ENCODE results near the gene ABCA7. TPM values are rescaled to one million over a fixed set of nuclear protein-coding genes. Genes with fewer than 3 reads are reported as not detected.
A peak's percentile ranks its signal among the peaks of the same experiment; 100 is the strongest.

The ABCA7 gene
- total and polyA plus RNA-seq, 2 of the 13 experiments (the other 11 are each of a cell fraction or from before 2014, with no cell fraction given) = 4.4 to 32.4 TPM

- TF ChIP-seq, protein P1, sequence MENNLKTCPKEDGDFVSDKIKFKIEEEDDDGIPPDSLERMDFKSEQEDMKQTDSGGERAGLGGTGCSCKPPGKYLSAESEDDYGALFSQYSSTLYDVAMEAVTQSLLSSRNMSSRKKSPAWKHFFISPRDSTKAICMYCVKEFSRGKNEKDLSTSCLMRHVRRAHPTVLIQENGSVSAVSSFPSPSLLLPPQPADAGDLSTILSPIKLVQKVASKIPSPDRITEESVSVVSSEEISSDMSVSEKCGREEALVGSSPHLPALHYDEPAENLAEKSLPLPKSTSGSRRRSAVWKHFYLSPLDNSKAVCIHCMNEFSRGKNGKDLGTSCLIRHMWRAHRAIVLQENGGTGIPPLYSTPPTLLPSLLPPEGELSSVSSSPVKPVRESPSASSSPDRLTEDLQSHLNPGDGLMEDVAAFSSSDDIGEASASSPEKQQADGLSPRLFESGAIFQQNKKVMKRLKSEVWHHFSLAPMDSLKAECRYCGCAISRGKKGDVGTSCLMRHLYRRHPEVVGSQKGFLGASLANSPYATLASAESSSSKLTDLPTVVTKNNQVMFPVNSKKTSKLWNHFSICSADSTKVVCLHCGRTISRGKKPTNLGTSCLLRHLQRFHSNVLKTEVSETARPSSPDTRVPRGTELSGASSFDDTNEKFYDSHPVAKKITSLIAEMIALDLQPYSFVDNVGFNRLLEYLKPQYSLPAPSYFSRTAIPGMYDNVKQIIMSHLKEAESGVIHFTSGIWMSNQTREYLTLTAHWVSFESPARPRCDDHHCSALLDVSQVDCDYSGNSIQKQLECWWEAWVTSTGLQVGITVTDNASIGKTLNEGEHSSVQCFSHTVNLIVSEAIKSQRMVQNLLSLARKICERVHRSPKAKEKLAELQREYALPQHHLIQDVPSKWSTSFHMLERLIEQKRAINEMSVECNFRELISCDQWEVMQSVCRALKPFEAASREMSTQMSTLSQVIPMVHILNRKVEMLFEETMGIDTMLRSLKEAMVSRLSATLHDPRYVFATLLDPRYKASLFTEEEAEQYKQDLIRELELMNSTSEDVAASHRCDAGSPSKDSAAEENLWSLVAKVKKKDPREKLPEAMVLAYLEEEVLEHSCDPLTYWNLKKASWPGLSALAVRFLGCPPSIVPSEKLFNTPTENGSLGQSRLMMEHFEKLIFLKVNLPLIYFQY (CRISPR knock-in tag; IDR thresholded peaks at IDR 0.05; ENCODE audit: borderline replicate concordance) = peak; percentile 42; the same call in 1 of the 2 replicates
- no peak for TF ChIP-seq HNF4G (IDR thresholded peaks at IDR 0.05; ENCODE audit: borderline replicate concordance, low read depth, low read length)
- no peak for TF ChIP-seq HNF4G (CRISPR knock-in tag; IDR thresholded peaks at IDR 0.05; ENCODE audit: borderline replicate concordance, low read depth)
- TF ChIP-seq EEA1 (CRISPR knock-in tag; IDR thresholded peaks at IDR 0.05; ENCODE audit: borderline replicate concordance) = no peak
- TF ChIP-seq ZNF230 (CRISPR knock-in tag; IDR thresholded peaks at IDR 0.05) = no peak
- TF ChIP-seq ZNF260 (CRISPR knock-in tag; IDR thresholded peaks at IDR 0.05; ENCODE audit: borderline replicate concordance, low read depth) = no peak
- TF ChIP-seq ZNF292 (CRISPR knock-in tag; IDR thresholded peaks at IDR 0.05; ENCODE audit: borderline replicate concordance, low read depth) = peak; percentile 72; the same call in 1 of the 2 replicates
- no peak for TF ChIP-seq KLF9 (CRISPR knock-in tag; IDR thresholded peaks at IDR 0.05; ENCODE audit: low read depth)
- TF ChIP-seq, protein P2, sequence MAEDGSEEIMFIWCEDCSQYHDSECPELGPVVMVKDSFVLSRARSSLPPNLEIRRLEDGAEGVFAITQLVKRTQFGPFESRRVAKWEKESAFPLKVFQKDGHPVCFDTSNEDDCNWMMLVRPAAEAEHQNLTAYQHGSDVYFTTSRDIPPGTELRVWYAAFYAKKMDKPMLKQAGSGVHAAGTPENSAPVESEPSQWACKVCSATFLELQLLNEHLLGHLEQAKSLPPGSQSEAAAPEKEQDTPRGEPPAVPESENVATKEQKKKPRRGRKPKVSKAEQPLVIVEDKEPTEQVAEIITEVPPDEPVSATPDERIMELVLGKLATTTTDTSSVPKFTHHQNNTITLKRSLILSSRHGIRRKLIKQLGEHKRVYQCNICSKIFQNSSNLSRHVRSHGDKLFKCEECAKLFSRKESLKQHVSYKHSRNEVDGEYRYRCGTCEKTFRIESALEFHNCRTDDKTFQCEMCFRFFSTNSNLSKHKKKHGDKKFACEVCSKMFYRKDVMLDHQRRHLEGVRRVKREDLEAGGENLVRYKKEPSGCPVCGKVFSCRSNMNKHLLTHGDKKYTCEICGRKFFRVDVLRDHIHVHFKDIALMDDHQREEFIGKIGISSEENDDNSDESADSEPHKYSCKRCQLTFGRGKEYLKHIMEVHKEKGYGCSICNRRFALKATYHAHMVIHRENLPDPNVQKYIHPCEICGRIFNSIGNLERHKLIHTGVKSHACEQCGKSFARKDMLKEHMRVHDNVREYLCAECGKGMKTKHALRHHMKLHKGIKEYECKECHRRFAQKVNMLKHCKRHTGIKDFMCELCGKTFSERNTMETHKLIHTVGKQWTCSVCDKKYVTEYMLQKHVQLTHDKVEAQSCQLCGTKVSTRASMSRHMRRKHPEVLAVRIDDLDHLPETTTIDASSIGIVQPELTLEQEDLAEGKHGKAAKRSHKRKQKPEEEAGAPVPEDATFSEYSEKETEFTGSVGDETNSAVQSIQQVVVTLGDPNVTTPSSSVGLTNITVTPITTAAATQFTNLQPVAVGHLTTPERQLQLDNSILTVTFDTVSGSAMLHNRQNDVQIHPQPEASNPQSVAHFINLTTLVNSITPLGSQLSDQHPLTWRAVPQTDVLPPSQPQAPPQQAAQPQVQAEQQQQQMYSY (CRISPR knock-in tag; IDR thresholded peaks at IDR 0.05) = no peak
- no peak for TF ChIP-seq MYNN (CRISPR knock-in tag; IDR thresholded peaks at IDR 0.05; ENCODE audit: low read depth)
- TF ChIP-seq, protein P3, sequence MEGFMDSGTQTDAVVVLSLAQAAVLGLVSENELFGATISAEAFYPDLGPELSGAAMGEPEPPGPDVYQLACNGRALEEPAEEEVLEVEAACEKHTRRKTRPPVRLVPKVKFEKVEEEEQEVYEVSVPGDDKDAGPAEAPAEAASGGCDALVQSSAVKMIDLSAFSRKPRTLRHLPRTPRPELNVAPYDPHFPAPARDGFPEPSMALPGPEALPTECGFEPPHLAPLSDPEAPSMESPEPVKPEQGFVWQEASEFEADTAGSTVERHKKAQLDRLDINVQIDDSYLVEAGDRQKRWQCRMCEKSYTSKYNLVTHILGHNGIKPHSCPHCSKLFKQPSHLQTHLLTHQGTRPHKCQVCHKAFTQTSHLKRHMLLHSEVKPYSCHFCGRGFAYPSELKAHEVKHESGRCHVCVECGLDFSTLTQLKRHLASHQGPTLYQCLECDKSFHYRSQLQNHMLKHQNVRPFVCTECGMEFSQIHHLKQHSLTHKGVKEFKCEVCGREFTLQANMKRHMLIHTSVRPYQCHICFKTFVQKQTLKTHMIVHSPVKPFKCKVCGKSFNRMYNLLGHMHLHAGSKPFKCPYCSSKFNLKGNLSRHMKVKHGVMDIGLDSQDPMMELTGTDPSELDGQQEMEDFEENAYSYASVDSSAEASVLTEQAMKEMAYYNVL (CRISPR knock-in tag; IDR thresholded peaks at IDR 0.05; ENCODE audit: borderline replicate concordance) = no peak; the same call in 1 of the 2 replicates
- TF ChIP-seq, protein P4, sequence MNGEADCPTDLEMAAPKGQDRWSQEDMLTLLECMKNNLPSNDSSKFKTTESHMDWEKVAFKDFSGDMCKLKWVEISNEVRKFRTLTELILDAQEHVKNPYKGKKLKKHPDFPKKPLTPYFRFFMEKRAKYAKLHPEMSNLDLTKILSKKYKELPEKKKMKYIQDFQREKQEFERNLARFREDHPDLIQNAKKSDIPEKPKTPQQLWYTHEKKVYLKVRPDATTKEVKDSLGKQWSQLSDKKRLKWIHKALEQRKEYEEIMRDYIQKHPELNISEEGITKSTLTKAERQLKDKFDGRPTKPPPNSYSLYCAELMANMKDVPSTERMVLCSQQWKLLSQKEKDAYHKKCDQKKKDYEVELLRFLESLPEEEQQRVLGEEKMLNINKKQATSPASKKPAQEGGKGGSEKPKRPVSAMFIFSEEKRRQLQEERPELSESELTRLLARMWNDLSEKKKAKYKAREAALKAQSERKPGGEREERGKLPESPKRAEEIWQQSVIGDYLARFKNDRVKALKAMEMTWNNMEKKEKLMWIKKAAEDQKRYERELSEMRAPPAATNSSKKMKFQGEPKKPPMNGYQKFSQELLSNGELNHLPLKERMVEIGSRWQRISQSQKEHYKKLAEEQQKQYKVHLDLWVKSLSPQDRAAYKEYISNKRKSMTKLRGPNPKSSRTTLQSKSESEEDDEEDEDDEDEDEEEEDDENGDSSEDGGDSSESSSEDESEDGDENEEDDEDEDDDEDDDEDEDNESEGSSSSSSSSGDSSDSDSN (CRISPR knock-in tag; IDR thresholded peaks at IDR 0.05) = peak; percentile 64; the same call in 1 of the 2 replicates
- TF ChIP-seq NCOA2 (CRISPR knock-in tag; IDR thresholded peaks at IDR 0.05) = no peak
- TF ChIP-seq KDM5B (CRISPR knock-in tag; IDR thresholded peaks at IDR 0.05; ENCODE audit: borderline replicate concordance) = 0 out of 2 replicates have a peak, but pooled peaks have one; percentile 14
- TF ChIP-seq NFKBIZ (CRISPR knock-in tag; IDR thresholded peaks at IDR 0.05) = no peak
Observed at GRCh38 chr19:1039646-1040475, at the start of gene ABCA7 (continued).

All from HepG2 (cell line).